ENCODE measurements around the gene IL1RAP. TPM values are rescaled to one million over a fixed set of nuclear protein-coding genes. Genes with fewer than 3 reads are reported as not detected.

The IL1RAP gene
- total and polyA plus RNA-seq, 9 of the 15 experiments (the other 6 are each of a cell fraction or from before 2014, with no cell fraction given): 0.23 to 1.8 (median 0.88) TPM

GRCh38 chr3:190641564-190641963 lies 127.7 kb downstream of the IL1RAP start:
- H3K4me3 ChIP-seq: no peak overlapping the region
- ATAC-seq (no peak), FAIRE-seq (no peak), DNase-seq (ENCODE audit: extremely low read depth in 1 of 4, low spot score in 3 of 4) (no peak)
- in situ Hi-C loops (cut with MboI): no loop called here
- CTCF ChIA-PET (ENCODE audit: low intra/inter-chr PET ratio): no interaction called here
- H3K27ac ChIP-seq (ENCODE audit: extremely low read depth, low read depth, low read length): no peak overlapping the region
- intact Hi-C loops (cut with micrococcal nuclease): no loop called here
- POLR2A ChIA-PET: no interaction called here
- TF ChIP-seq POLR2B (IDR thresholded peaks at IDR 0.05; ENCODE audit: low read depth, partially characterized antibody) (no peak), NRF1 (conservative IDR thresholded peaks at IDR 0.05 in 1 of 2, IDR thresholded peaks at IDR 0.05 in 1 of 2) (no peak), YBX1 (IDR thresholded peaks at IDR 0.05) (no peak), THAP12 (CRISPR knock-in tag; IDR thresholded peaks at IDR 0.05) (no peak), ZNF143 (CRISPR knock-in tag; IDR thresholded peaks at IDR 0.05) (no peak), POLR3A (IDR thresholded peaks at IDR 0.05; ENCODE audit: borderline replicate concordance, extremely low read depth, insufficient read depth, insufficient read length) (no peak), HSF4 (CRISPR knock-in tag; IDR thresholded peaks at IDR 0.05; ENCODE audit: borderline replicate concordance) (no peak), KDM4B (IDR thresholded peaks at IDR 0.05; ENCODE audit: borderline replicate concordance in 2 of 2, low read depth in 1 of 2) (no peak), MBD1 (CRISPR knock-in tag; IDR thresholded peaks at IDR 0.05) (no peak), MYBL2 (IDR thresholded peaks at IDR 0.05; ENCODE audit: low read depth) (no peak), MYBL2 (CRISPR knock-in tag; IDR thresholded peaks at IDR 0.05; ENCODE audit: borderline replicate concordance) (no peak), ESRRA (IDR thresholded peaks at IDR 0.05; ENCODE audit: borderline replicate concordance, low read depth) (no peak), ZFP91 (CRISPR knock-in tag; IDR thresholded peaks at IDR 0.05) (no peak)
- TF ChIP-seq, protein P1, sequence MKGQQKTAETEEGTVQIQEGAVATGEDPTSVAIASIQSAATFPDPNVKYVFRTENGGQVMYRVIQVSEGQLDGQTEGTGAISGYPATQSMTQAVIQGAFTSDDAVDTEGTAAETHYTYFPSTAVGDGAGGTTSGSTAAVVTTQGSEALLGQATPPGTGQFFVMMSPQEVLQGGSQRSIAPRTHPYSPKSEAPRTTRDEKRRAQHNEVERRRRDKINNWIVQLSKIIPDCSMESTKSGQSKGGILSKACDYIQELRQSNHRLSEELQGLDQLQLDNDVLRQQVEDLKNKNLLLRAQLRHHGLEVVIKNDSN (CRISPR knock-in tag; IDR thresholded peaks at IDR 0.05): no peak
- TF ChIP-seq, protein P2, sequence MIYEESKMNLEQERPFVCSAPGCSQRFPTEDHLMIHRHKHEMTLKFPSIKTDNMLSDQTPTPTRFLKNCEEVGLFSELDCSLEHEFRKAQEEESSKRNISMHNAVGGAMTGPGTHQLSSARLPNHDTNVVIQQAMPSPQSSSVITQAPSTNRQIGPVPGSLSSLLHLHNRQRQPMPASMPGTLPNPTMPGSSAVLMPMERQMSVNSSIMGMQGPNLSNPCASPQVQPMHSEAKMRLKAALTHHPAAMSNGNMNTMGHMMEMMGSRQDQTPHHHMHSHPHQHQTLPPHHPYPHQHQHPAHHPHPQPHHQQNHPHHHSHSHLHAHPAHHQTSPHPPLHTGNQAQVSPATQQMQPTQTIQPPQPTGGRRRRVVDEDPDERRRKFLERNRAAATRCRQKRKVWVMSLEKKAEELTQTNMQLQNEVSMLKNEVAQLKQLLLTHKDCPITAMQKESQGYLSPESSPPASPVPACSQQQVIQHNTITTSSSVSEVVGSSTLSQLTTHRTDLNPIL (CRISPR knock-in tag; IDR thresholded peaks at IDR 0.05): no peak
- no peaks in the 10 kb centered on the region for H3K9me3 ChIP-seq (replicated peaks; ENCODE audit: control insufficient read depth, insufficient read depth, low read depth, low read length)
- H3K4me1 ChIP-seq (replicated peaks in 1 of 2; ENCODE audit: control insufficient read depth in 2 of 2, insufficient read depth in 2 of 2, low read length in 2 of 2): no peaks in the 10 kb centered on the region
- no peak overlapping the region for H2AFZ ChIP-seq (ENCODE audit: low read depth, low read length)
- no peaks in the 10 kb centered on the region for H3K79me2 ChIP-seq (ENCODE audit: control insufficient read depth, insufficient read depth, low read length)
- H3K4me2 ChIP-seq (ENCODE audit: insufficient read depth, low read length): no peak overlapping the region
- no peak overlapping the region for H3K9ac ChIP-seq (ENCODE audit: insufficient read depth in 1 of 2, low read depth in 2 of 2, low read length in 2 of 2)
- no peaks in the 10 kb centered on the region for H3K27me3 ChIP-seq (ENCODE audit: control insufficient read depth in 2 of 2, insufficient read depth in 2 of 2, low read length in 2 of 2)
- H4K20me1 ChIP-seq (replicated peaks; ENCODE audit: control insufficient read depth, insufficient read depth, low read length): no peaks in the 10 kb centered on the region
- H3K36me3 ChIP-seq (ENCODE audit: control insufficient read depth, insufficient read depth, low read length): no peaks in the 10 kb centered on the region
- WGBS (ENCODE audit: insufficient coverage, low coverage, missing lambda C conversion rate): 6% methylated on average over 3 of the region's 3 CpGs
- no TSS peak for BruUV-seq (replicated peaks)
- no peaks in the 10 kb centered on the region for H3K9me1 ChIP-seq (ENCODE audit: control insufficient read depth, insufficient read depth, low read length)
